H9 (cell line): ENCODE measurements around the gene MIB2. TPM values are rescaled to one million over a fixed set of nuclear protein-coding genes. Genes with fewer than 3 reads are reported as not detected.

Experiments
- DNase-seq: peaks from one replicate; pipeline ENCODE4 v3.0.0-alpha.2; 2017
- H2AFZ ChIP-seq: one replicate; pipeline ENCODE4 v1.6.1; 2013; ENCODE audit warnings: mild to moderate bottlenecking, low read length, control low read depth, moderate library complexity
- H2AK5ac ChIP-seq: 2 replicates; pipeline ENCODE4 v1.6.1; 2013; ENCODE audit warnings: low read length, control low read depth, mixed read lengths; ENCODE audit not compliant: insufficient read length
- H2BK120ac ChIP-seq: one replicate; pipeline ENCODE4 v1.6.1; 2013; ENCODE audit warnings: low read depth, mild to moderate bottlenecking, low read length, control low read depth, inconsistent platforms; ENCODE audit not compliant: poor library complexity, severe bottlenecking
- H2BK12ac ChIP-seq: 2 replicates; pipeline ENCODE4 v1.6.1; 2013; ENCODE audit warnings: low read length, control low read depth, mixed read lengths, low read depth; ENCODE audit not compliant: insufficient read length
- H2BK15ac ChIP-seq: 2 replicates; pipeline ENCODE4 v1.6.1; 2013; ENCODE audit warnings: low read depth, low read length, control low read depth
- H2BK20ac ChIP-seq: one replicate; pipeline ENCODE4 v1.6.1; 2013; ENCODE audit warnings: low read depth, mild to moderate bottlenecking, low read length, control low read depth, inconsistent platforms; ENCODE audit not compliant: poor library complexity, severe bottlenecking
- H2BK5ac ChIP-seq: 2 replicates; pipeline ENCODE4 v1.6.1; 2013; ENCODE audit warnings: low read length, control low read depth, mixed read lengths; ENCODE audit not compliant: insufficient read length
- H3K14ac ChIP-seq: 2 replicates; pipeline ENCODE4 v1.6.1; 2013; ENCODE audit warnings: low read length, control low read depth; ENCODE audit not compliant: insufficient read depth
- H3K18ac ChIP-seq: 2 replicates; pipeline ENCODE4 v1.6.1; 2013; ENCODE audit warnings: low read depth, mild to moderate bottlenecking, mixed read lengths, low read length, control low read depth; ENCODE audit not compliant: insufficient read length
- H3K23ac ChIP-seq: 2 replicates; pipeline ENCODE4 v1.6.1; 2013; ENCODE audit warnings: low read length, control low read depth, mixed read lengths, low read depth; ENCODE audit not compliant: insufficient read length
- H3K23me2 ChIP-seq: 2 replicates; pipeline ENCODE4 v1.6.1; 2013; ENCODE audit warnings: low read depth, mild to moderate bottlenecking, mixed read lengths, low read length, control low read depth; ENCODE audit not compliant: insufficient read length, poor library complexity, severe bottlenecking
- H3K27ac ChIP-seq: 2 replicates; pipeline ENCODE4 v1.5.1; 2013; ENCODE audit warnings: low read length, control low read depth, mixed read lengths, low read depth; ENCODE audit not compliant: insufficient read length
- H3K27me3 ChIP-seq: 2 replicates; pipeline ENCODE4 v1.6.1; 2013; ENCODE audit warnings: low read length, control low read depth, inconsistent platforms; ENCODE audit not compliant: insufficient read depth
- H3K4ac ChIP-seq: 2 replicates; pipeline ENCODE4 v1.6.1; 2013; ENCODE audit warnings: low read depth, mild to moderate bottlenecking, control low read depth, inconsistent platforms, low read length, moderate library complexity
- H3K4me1 ChIP-seq: 2 replicates; pipeline ENCODE4 v1.6.1; 2013; ENCODE audit warnings: low read length, control low read depth, inconsistent platforms; ENCODE audit not compliant: insufficient read depth
- H3K4me2 ChIP-seq: 2 replicates; pipeline ENCODE4 v1.6.1; 2013; ENCODE audit warnings: low read length, control low read depth, mixed read lengths; ENCODE audit not compliant: insufficient read length, insufficient read depth
- H3K56ac ChIP-seq: 2 replicates; pipeline ENCODE4 v1.6.1; 2013; ENCODE audit warnings: low read depth, mild to moderate bottlenecking, mixed read lengths, low read length, control low read depth; ENCODE audit not compliant: insufficient read length
- H3K79me1 ChIP-seq: 2 replicates; pipeline ENCODE4 v1.6.1; 2013; ENCODE audit warnings: low read depth, mild to moderate bottlenecking, moderate library complexity, low read length, control low read depth, inconsistent platforms; ENCODE audit not compliant: insufficient read depth, poor library complexity, severe bottlenecking
- H3K79me2 ChIP-seq: 2 replicates; pipeline ENCODE4 v1.6.1; 2013; ENCODE audit warnings: low read length, control low read depth, inconsistent platforms; ENCODE audit not compliant: insufficient read depth
- H3K9ac ChIP-seq: 2 replicates; pipeline ENCODE4 v1.6.1; 2013; ENCODE audit warnings: low read length, control low read depth, mixed read lengths; ENCODE audit not compliant: insufficient read length; ENCODE audit errors: extremely low read depth
- H3K9me3 ChIP-seq: one replicate; pipeline ENCODE4 v1.6.1; 2013; ENCODE audit warnings: low read depth, low read length, inconsistent platforms; ENCODE audit not compliant: control insufficient read depth
- H3T11ph ChIP-seq: one replicate; pipeline ENCODE4 v1.6.1; 2013; ENCODE audit warnings: mild to moderate bottlenecking, low read length, control low read depth, inconsistent platforms
- H4K20me1 ChIP-seq: one replicate; pipeline ENCODE4 v1.6.1; 2013; ENCODE audit not compliant: control insufficient read depth, insufficient read length, insufficient read depth
- H4K5ac ChIP-seq: 2 replicates; pipeline ENCODE4 v1.6.1; 2013; ENCODE audit warnings: low read depth, mild to moderate bottlenecking, mixed read lengths, low read length, control low read depth; ENCODE audit not compliant: insufficient read length
- H4K8ac ChIP-seq: replicated peaks from 2 replicates; pipeline ENCODE4 v1.6.1; 2013; ENCODE audit warnings: low read length, control low read depth, mixed read lengths, low read depth; ENCODE audit not compliant: insufficient read length
- H4K91ac ChIP-seq: 2 replicates; pipeline ENCODE4 v1.6.1; 2013; ENCODE audit warnings: low read depth, mild to moderate bottlenecking, moderate library complexity, mixed read lengths, low read length, control low read depth; ENCODE audit not compliant: insufficient read length
- H3K27ac Mint-ChIP-seq, 3 experiments: 2 replicates in 2 of 3; 3 replicates in 1 of 3; pipeline ENCODE4 v1.8.0; 2020 to 2021; ENCODE audit warnings: mixed read lengths in 3 of 3, mild to moderate bottlenecking in 1 of 3, moderate library complexity in 1 of 3
- H3K27me3 Mint-ChIP-seq: 2 replicates; pipeline ENCODE4 v1.8.0; 2021; ENCODE audit warnings: low read depth, mild to moderate bottlenecking, moderate library complexity, mixed read lengths
- H3K36me3 Mint-ChIP-seq, 3 experiments: 2 replicates in 2 of 3; 3 replicates in 1 of 3; pipeline ENCODE4 v1.8.0; 2020 to 2021; ENCODE audit warnings: low read depth in 3 of 3, mixed read lengths in 3 of 3; ENCODE audit not compliant: insufficient read depth in 1 of 3
- H3K4me1 Mint-ChIP-seq, 2 experiments: 2 replicates each; pipeline ENCODE4 v1.8.0; 2020; ENCODE audit warnings: mixed read lengths in 2 of 2
- H3K4me3 Mint-ChIP-seq, 2 experiments: 2 replicates in 1 of 2; 3 replicates in 1 of 2; pipeline ENCODE4 v1.8.0; 2020 to 2021; ENCODE audit warnings: mild to moderate bottlenecking in 2 of 2, mixed read lengths in 2 of 2, moderate library complexity in 1 of 2
- H3K9me3 Mint-ChIP-seq, 2 experiments: 2 replicates in 1 of 2; 3 replicates in 1 of 2; pipeline ENCODE4 v1.8.0; 2020; ENCODE audit warnings: mild to moderate bottlenecking in 2 of 2, mixed read lengths in 2 of 2, moderate library complexity in 1 of 2
- CTCF ChIP-seq: fragments of 200-600 bp; sonication (generic); conservative IDR thresholded peaks from 3 replicates; pipeline ENCODE4 v1.8.0; 2021; ENCODE audit warnings: antibody characterized with exemption, mild to moderate bottlenecking
- WGBS: extraction: QIAGEN DNeasy Blood & Tissue Kit; methylation state at CpG from one replicate; pipeline ENCODE4 v1.1.7; 2013; ENCODE audit warnings: missing lambda C conversion rate, low lambda C conversion rate, mixed read lengths; ENCODE audit not compliant: insufficient read length; ENCODE audit errors: extremely low coverage; 5-methylcytosine and 5-hydroxymethylcytosine counted together
- total RNA-seq: library from RNA; stranded (reverse); gene quantifications from 2 replicates; pipeline ENCODE4 v1.2.1, GENCODE V29; 2021

Gene MIB2
- total RNA-seq, 1 experiment from 2014 or later = 77.8 TPM

DNA sequence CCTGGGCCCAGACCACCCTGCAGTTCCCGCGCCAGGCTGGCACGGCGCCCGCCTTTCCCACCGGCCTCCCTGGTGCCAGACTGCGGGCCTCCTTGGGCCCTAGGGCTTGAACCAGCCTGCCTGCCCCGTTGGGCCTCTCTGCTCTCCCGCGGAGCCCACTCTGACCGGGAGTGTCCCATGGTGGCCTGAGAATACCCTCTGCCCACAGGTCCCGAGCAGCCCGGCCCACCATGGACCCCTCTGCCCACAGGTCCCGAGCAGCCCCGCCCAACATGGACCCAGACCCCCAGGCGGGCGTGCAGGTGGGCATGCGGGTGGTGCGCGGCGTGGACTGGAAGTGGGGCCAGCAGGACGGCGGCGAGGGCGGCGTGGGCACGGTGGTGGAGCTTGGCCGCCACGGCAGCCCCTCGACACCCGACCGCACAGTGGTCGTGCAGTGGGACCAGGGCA, 7.9 kb downstream of the MIB2 start:
- no peak overlapping the region for H2AFZ ChIP-seq
- no peak overlapping the region for H2BK12ac ChIP-seq
- H3K79me2 ChIP-seq = no peaks in the 10 kb centered on the region
- no peak overlapping the region for H2BK20ac ChIP-seq
- no peaks in the 10 kb centered on the region for H3K27me3 ChIP-seq
- H3K9ac ChIP-seq = no peak overlapping the region
- Mint-ChIP-seq H3K9me3 (no peaks in the 10 kb centered on the region), H3K4me3 (no peak overlapping the region), H3K36me3 (peaks cover 0 to 2% (median 0%) of the 10 kb centered on the region in 3 experiments; a peak in 1 of 7 replicates), H3K27ac (no peak overlapping the region), H3K27me3 (no peaks in the 10 kb centered on the region; the same call in 1 of the 2 replicates), H3K4me1 (no peaks in the 10 kb centered on the region)
- no peak overlapping the region for H2BK5ac ChIP-seq
- no peak overlapping the region for H2AK5ac ChIP-seq
- H3K4me2 ChIP-seq = no peak overlapping the region
- no peaks in the 10 kb centered on the region for H4K20me1 ChIP-seq
- H3K14ac ChIP-seq = no peak overlapping the region
- no peak overlapping the region for H4K5ac ChIP-seq
- no peak overlapping the region for H2BK120ac ChIP-seq
- H3K23ac ChIP-seq = no peak overlapping the region
- no peak overlapping the region for H3T11ph ChIP-seq
- H3K56ac ChIP-seq = no peak overlapping the region
- H3K4me1 ChIP-seq = no peaks in the 10 kb centered on the region
- H4K8ac ChIP-seq = no peak overlapping the region
- TF ChIP-seq CTCF = no peak
- H3K4ac ChIP-seq = no peak overlapping the region
- H3K23me2 ChIP-seq = no peaks in the 10 kb centered on the region
- no peak overlapping the region for H4K91ac ChIP-seq
- H3K79me1 ChIP-seq = no peaks in the 10 kb centered on the region
- no peak overlapping the region for H2BK15ac ChIP-seq
- H3K18ac ChIP-seq = no peak overlapping the region
- H3K27ac ChIP-seq = no peak overlapping the region
- no CpG with 5 or more reads among the region's 33 CpGs for WGBS
- no peaks in the 10 kb centered on the region for H3K9me3 ChIP-seq
- no peak for DNase-seq
